ENCODE data around the gene HECTD1.

- TF ChIP-seq POLR2AphosphoS5 (IDR thresholded peaks at IDR 0.05; ENCODE audit: borderline replicate concordance, low read depth, low read length), result no peak
- no peak for TF ChIP-seq EZH2 (IDR thresholded peaks at IDR 0.05)
- TF ChIP-seq FOXP2 (optimal IDR thresholded peaks at IDR 0.05; ENCODE audit: control extremely low read depth, extremely low read length, insufficient read depth), result no peak
Measured at GRCh38 chr14:31075144-31075543, 132.4 kb downstream of the HECTD1 start.

Data from SK-N-MC (cell line).